Tibial nerve (tissue), 3 donors: ENCODE measurements around the gene SLC35A2.

Experiments used
- EP300 ChIP-seq, 2 donors: sonication (generic); formaldehyde crosslinking; IDR thresholded peaks; one replicate each; pipeline ENCODE4 v1.6.1; 2017; ENCODE audit warnings: antibody characterized with exemption in 2 of 2, mild to moderate bottlenecking in 1 of 2
- POLR2A ChIP-seq, 2 donors: fragments of 450-650 bp; IDR thresholded peaks; one replicate each; pipeline ENCODE4 v1.6.1; 2017; ENCODE audit warnings: antibody characterized with exemption in 2 of 2, mild to moderate bottlenecking in 2 of 2, moderate library complexity in 2 of 2

GRCh38 chrX:48896611-48897011 lies 14.8 kb downstream of the SLC35A2 start:
- TF ChIP-seq EP300 (IDR thresholded peaks at IDR 0.05) (no peak), POLR2A (IDR thresholded peaks at IDR 0.05) (no peak)
